ENCODE data around the gene GDI2.
A peak's percentile ranks its signal among the peaks of the same experiment; 100 is the strongest.
"Not testable (repeated sequence)": the region's sequence is repeated elsewhere in the genome, so short reads cannot be mapped to it uniquely, and the experiment has no call there.

Gene GDI2

DNA sequence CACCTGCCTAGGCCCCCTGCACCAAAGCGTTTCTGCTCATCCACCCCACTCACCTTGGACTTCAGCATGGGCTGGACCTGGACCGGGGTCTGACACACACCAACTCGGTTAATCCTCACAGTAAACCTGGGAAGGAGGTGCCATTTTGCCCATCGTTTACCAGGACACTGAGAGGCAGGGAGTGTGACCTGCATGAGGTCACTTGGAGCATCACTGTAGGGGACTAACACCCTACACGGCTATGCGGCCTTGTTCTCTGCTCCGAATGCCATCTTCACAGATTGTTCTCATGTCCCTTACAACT lies 43.4 kb upstream of the GDI2 start:
- H3K9ac ChIP-seq (ENCODE audit: low read length): no peak overlapping the region
- no peaks in the 10 kb centered on the region for H3K9me3 ChIP-seq (ENCODE audit: insufficient read depth, low read length)
- H3K4me2 ChIP-seq (ENCODE audit: low read length): no peak overlapping the region
- H3K27ac ChIP-seq (ENCODE audit: low read length): no peak overlapping the region
- TF ChIP-seq CTCF (IDR thresholded peaks at IDR 0.05; ENCODE audit: low read depth, low read length) (no peak), EZH2phosphoT487 (IDR thresholded peaks at IDR 0.05; ENCODE audit: low read depth) (no peak)
- peaks cover 24% of the 10 kb centered on the region for H3K4me1 ChIP-seq (ENCODE audit: low read length)
- no peaks in the 10 kb centered on the region for H3K79me2 ChIP-seq (ENCODE audit: low read length)
- H3K27me3 ChIP-seq (ENCODE audit: low read depth, low read length): no peaks in the 10 kb centered on the region
- no peak overlapping the region for H2AFZ ChIP-seq (ENCODE audit: low read depth, low read length)
- H3K36me3 ChIP-seq (replicated peaks; ENCODE audit: low read depth, low read length): no peaks in the 10 kb centered on the region
- H3K4me3 ChIP-seq (ENCODE audit: low read length): no peak overlapping the region
- no peaks in the 10 kb centered on the region for H4K20me1 ChIP-seq (ENCODE audit: insufficient read depth, low read length)

- H3K9me3 ChIP-seq (ENCODE audit: insufficient read depth, low read length): no peaks in the 10 kb centered on the region
- no peaks in the 10 kb centered on the region for H3K79me2 ChIP-seq (ENCODE audit: low read length)
- no peak overlapping the region for H2AFZ ChIP-seq (ENCODE audit: low read depth, low read length)
- H3K36me3 ChIP-seq (replicated peaks; ENCODE audit: low read depth, low read length): no peaks in the 10 kb centered on the region
- H3K4me3 ChIP-seq (ENCODE audit: low read length): no peak overlapping the region
- no peak overlapping the region for H3K9ac ChIP-seq (ENCODE audit: low read length)
- no peak overlapping the region for H3K4me2 ChIP-seq (ENCODE audit: low read length)
- H3K27ac ChIP-seq (ENCODE audit: low read length): no peak overlapping the region
- no peaks in the 10 kb centered on the region for H4K20me1 ChIP-seq (ENCODE audit: insufficient read depth, low read length)
- no peak for TF ChIP-seq EZH2phosphoT487 (IDR thresholded peaks at IDR 0.05; ENCODE audit: low read depth)
- peaks cover 24% of the 10 kb centered on the region for H3K4me1 ChIP-seq (ENCODE audit: low read length)
- H3K27me3 ChIP-seq (ENCODE audit: low read depth, low read length): no peaks in the 10 kb centered on the region
Measured at GRCh38 chr10:5855979-5856700, 42.9 kb upstream of the GDI2 start.

DNA sequence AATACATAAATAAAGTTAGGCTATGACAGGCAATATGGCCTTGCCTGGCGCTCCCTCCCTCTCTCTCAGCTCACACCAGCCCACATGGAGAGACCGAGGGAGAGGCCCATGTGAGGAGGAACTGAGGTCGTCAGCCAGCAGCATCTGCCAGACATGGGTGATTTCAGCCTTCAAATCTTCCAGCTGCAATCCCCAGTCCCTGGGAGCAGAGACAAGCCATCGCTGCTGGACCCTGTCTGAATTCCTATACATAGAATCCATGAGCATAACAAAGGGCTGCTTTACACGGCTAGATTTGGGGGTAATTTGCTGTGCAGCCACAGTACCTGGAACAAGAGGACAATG lies 40.9 kb upstream of the GDI2 start:
- Histone ChIP-seq H3K36me3 (replicated peaks; ENCODE audit: low read depth, low read length) (no peaks in the 10 kb centered on the region), H4K20me1 (ENCODE audit: insufficient read depth, low read length) (no peaks in the 10 kb centered on the region), H3K4me3 (ENCODE audit: low read length) (no peak overlapping the region), H3K4me2 (ENCODE audit: low read length) (no peak overlapping the region), H3K79me2 (ENCODE audit: low read length) (no peaks in the 10 kb centered on the region), H3K27ac (ENCODE audit: low read length) (no peak overlapping the region), H3K4me1 (ENCODE audit: low read length) (peaks cover 16% of the 10 kb centered on the region), H3K9me3 (ENCODE audit: insufficient read depth, low read length) (no peaks in the 10 kb centered on the region), H2AFZ (ENCODE audit: low read depth, low read length) (no peak overlapping the region), H3K27me3 (ENCODE audit: low read depth, low read length) (no peaks in the 10 kb centered on the region), H3K9ac (ENCODE audit: low read length) (no peak overlapping the region)
- no peak for TF ChIP-seq EZH2phosphoT487 (IDR thresholded peaks at IDR 0.05; ENCODE audit: low read depth)
- TF ChIP-seq CTCF (IDR thresholded peaks at IDR 0.05; ENCODE audit: low read depth, low read length): no peak

- H3K4me1 ChIP-seq (ENCODE audit: low read length): peaks cover 31% of the 10 kb centered on the region
- peak overlapping the region; percentile 57; the same call in 1 of the 2 replicates for H3K4me2 ChIP-seq (ENCODE audit: low read length)
- not testable (repeated sequence) for H2AFZ ChIP-seq (ENCODE audit: low read depth, low read length)
Measured at GRCh38 chr10:5846667-5847066, 33.4 kb upstream of the GDI2 start.

GRCh38 chr10:5844345-5845055 lies 31.3 kb upstream of the GDI2 start:
- Histone ChIP-seq H3K79me2 (ENCODE audit: low read length) (no peaks in the 10 kb centered on the region), H4K20me1 (ENCODE audit: insufficient read depth, low read length) (no peaks in the 10 kb centered on the region), H3K27me3 (ENCODE audit: low read depth, low read length) (no peaks in the 10 kb centered on the region), H3K9me3 (ENCODE audit: insufficient read depth, low read length) (no peaks in the 10 kb centered on the region; the same call in 1 of the 2 replicates), H3K9ac (ENCODE audit: low read length) (peak overlapping the region; percentile 26), H3K36me3 (replicated peaks; ENCODE audit: low read depth, low read length) (no peaks in the 10 kb centered on the region), H3K4me1 (ENCODE audit: low read length) (peaks cover 44% of the 10 kb centered on the region), H3K4me3 (ENCODE audit: low read length) (peak overlapping the region; percentile 54), H3K27ac (ENCODE audit: low read length) (peak overlapping the region; percentile 12; the same call in 1 of the 2 replicates), H2AFZ (ENCODE audit: low read depth, low read length) (peak overlapping the region; percentile 76; the same call in 1 of the 2 replicates), H3K4me2 (ENCODE audit: low read length) (peak overlapping the region; percentile 69)
- TF ChIP-seq EZH2phosphoT487 (IDR thresholded peaks at IDR 0.05; ENCODE audit: low read depth) (no peak), CTCF (IDR thresholded peaks at IDR 0.05; ENCODE audit: low read depth, low read length) (no peak)

More at GRCh38 chr10:5846667-5847066, 33.4 kb upstream of the GDI2 start:
- H3K4me3 ChIP-seq (ENCODE audit: low read length); H3K27ac ChIP-seq (ENCODE audit: low read length); H3K27me3 ChIP-seq (ENCODE audit: low read depth, low read length); H3K9ac ChIP-seq (ENCODE audit: low read length); H3K79me2 ChIP-seq (ENCODE audit: low read length); H3K36me3 ChIP-seq (replicated peaks; ENCODE audit: low read depth, low read length); H4K20me1 ChIP-seq (ENCODE audit: insufficient read depth, low read length); H3K9me3 ChIP-seq (ENCODE audit: insufficient read depth, low read length): not testable (repeated sequence)
